GM21367 (cell line): ENCODE data around the gene CCDC191.
A peak's percentile ranks its signal among the peaks of the same experiment; 100 is the strongest.

Experiments used
- ATAC-seq: cut with Tn5 transposase; IDR thresholded peaks from one replicate; pipeline ENCODE4 v1.9.1; 2021; ENCODE audit not compliant: unreplicated experiment

The CCDC191 gene

DNA sequence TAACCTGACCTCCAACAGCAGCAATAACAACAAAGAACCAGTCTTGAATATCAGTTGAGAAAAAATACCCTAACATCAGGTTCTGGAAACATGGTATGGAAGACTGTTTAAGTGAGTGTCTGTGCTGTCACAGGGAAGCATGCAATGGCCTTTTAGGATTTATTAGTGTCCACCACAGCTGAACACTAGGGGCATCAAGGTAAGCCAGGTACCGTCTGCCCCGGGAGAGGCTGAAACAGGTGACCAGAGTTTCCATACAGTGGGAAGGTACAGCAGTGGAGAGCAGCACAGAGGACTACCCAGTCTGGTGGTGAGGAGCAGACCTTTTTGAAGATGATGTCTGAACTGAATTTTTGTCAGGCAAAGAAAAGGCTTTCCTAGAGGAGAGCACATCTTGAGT, 90.2 kb downstream of the CCDC191 start:
- ATAC-seq, result no peak

GRCh38 chr3:113963879-113964278, 92.4 kb downstream of the CCDC191 start:
- ATAC-seq, result no peak

- no peak for ATAC-seq
Measured at GRCh38 chr3:113954091-113954685, 102.1 kb downstream of the CCDC191 start.

GRCh38 chr3:113953677-113954076, 102.6 kb downstream of the CCDC191 start:
- ATAC-seq, result no peak

- no peak for ATAC-seq
Measured at GRCh38 chr3:113952921-113953320, 103.4 kb downstream of the CCDC191 start.

DNA sequence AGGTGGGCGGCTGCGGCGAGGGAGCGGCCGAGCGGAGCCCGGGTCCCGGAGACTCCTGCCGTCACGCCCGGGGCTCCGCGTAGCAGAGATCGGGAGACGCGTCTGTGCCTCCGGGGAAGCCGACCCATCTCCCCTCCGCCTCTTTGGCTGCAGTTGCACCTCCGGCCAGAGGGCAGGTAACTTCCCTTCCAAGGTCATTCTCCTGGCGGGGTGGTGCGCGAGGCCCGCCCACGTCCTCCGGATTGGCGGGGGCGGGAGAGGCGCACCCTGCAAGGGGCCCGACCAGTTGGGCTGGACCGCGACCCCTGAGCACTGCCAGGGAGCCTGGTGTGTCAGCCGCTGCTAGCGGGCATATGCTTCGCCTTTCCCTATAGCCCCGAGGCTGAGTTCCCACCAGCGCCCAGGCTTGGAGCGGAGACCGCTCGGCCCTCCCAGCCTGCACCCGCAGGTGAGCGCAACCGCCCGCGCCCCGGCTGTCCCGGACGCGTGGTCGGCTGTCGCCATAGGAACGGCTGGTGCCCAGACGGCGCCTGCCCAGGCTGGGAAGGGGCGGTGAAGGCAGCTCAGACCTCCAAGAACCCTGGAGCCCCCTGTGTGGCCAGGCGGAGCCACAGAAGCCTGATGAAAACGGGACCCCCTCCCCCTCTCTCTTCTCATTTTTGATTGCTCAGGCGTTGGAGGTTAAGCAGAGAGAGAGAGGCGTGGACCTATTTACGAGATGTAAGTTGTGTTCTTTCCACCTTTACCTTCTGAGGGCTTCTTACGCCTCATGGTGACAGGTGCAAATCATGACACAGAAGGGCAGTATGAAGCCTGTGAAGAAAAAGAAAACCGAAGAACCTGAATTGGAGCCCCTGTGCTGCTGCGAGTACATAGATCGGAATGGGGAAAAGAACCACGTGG, 108.1 kb downstream of the CCDC191 start:
- ATAC-seq, result peak; percentile 32

DNA sequence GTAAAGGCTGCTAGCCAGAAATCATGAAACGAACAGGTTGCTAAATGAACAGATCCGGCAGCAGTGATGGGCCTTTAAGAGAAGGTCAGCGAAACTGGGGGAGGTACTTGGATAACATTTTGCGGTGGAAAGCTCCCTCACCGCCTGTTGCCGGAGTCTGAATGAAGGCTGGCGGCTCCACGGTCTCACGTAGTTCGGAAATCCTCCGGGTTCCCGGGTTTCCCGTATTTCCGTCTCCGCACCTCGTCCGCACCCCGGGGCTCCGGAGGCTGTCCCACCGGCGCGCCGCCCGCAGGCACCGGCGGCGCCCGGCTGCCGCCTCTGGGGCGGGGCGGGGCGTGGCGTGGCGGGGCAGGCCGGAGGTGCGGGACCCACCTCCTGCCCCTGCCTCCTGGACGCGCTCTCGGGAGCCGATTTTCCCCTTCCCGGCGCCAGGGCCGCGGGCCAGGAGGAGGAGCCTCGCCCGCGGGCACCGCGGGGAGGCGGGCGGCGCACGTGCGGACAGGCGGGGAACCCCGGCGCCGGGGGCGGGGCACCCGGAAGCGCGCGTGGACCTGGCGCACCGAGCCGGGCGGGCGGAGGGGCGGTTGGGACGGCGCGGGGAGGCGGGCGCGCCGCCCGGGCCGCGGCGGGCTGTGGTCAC, 108.8 kb downstream of the CCDC191 start, which contains the start of gene ZDHHC23:
ZDHHC23 (plus strand) TSS at position 642 of the 643 bp plus-strand sequence. CDS start 790 bp downstream, outside the sequence.
- peak; percentile 68 for ATAC-seq

GRCh38 chr3:113946831-113947230, 109.5 kb downstream of the CCDC191 start:
- ATAC-seq, result no peak

- no peak for ATAC-seq
Measured at GRCh38 chr3:113927556-113927955, 128.8 kb downstream of the CCDC191 start.

GRCh38 chr3:113914646-113915045, 141.7 kb downstream of the CCDC191 start:
- no peak for ATAC-seq
